ENCODE data around the gene STAG3.
A peak's percentile ranks its signal among the peaks of the same experiment; 100 is the strongest.
"Not testable (repeated sequence)": the region's sequence is repeated elsewhere in the genome, so short reads cannot be mapped to it uniquely, and the experiment has no call there.

Gene STAG3

GRCh38 chr7:100212631-100213286 is 35.0 kb downstream of the STAG3 start:
- no peak for DNase-seq (ENCODE audit: low spot score)

- DNase-seq (ENCODE audit: low spot score) = no peak
Observed at GRCh38 chr7:100213672-100214071, 36.0 kb downstream of the STAG3 start.

GRCh38 chr7:100214356-100214755 is 36.6 kb downstream of the STAG3 start:
- not testable (repeated sequence) for DNase-seq (ENCODE audit: low spot score)

- DNase-seq (ENCODE audit: low spot score) = peak; percentile 22
Observed at GRCh38 chr7:100215895-100216294, 38.2 kb downstream of the STAG3 start.

GRCh38 chr7:100217934-100218333 is 40.2 kb downstream of the STAG3 start:
- DNase-seq (ENCODE audit: low spot score) = peak; percentile 61

GRCh38 chr7:100219271-100219737 is 41.6 kb downstream of the STAG3 start:
- no peak for DNase-seq (ENCODE audit: low spot score)

- DNase-seq (ENCODE audit: low spot score) = not testable (repeated sequence)
Observed at GRCh38 chr7:100219801-100220585, 42.3 kb downstream of the STAG3 start, which contains the start of gene PVRIG. Gene PVRIG, plus strand, starts transcription at chr7:100219949. Its CDS starts 22 bp downstream, at chr7:100219971.

- DNase-seq (ENCODE audit: low spot score) = no peak
Observed at GRCh38 chr7:100220586-100221230, 43.0 kb downstream of the STAG3 start.

- DNase-seq (ENCODE audit: low spot score) = no peak
Observed at GRCh38 chr7:100221231-100221718, 43.6 kb downstream of the STAG3 start.

GRCh38 chr7:100221767-100222444 is 44.2 kb downstream of the STAG3 start:
- no peak for DNase-seq (ENCODE audit: low spot score)

- DNase-seq (ENCODE audit: low spot score) = no peak
Observed at GRCh38 chr7:100222445-100223132, 44.9 kb downstream of the STAG3 start.

- not testable (repeated sequence) for DNase-seq (ENCODE audit: low spot score)
Observed at GRCh38 chr7:100223376-100223927, 45.7 kb downstream of the STAG3 start.

GRCh38 chr7:100224891-100225290 is 47.2 kb downstream of the STAG3 start:
- DNase-seq (ENCODE audit: low spot score) = not testable (repeated sequence)

- DNase-seq (ENCODE audit: low spot score) = not testable (repeated sequence)
Observed at GRCh38 chr7:100234660-100235317, 57.1 kb downstream of the STAG3 start.

- not testable (repeated sequence) for DNase-seq (ENCODE audit: low spot score)
Observed at GRCh38 chr7:100239975-100240374, 62.3 kb downstream of the STAG3 start.

- DNase-seq (ENCODE audit: low spot score) = not testable (repeated sequence)
Observed at GRCh38 chr7:100243385-100243784, 65.7 kb downstream of the STAG3 start.

- not testable (repeated sequence) for DNase-seq (ENCODE audit: low spot score)
Observed at GRCh38 chr7:100244988-100245605, 67.4 kb downstream of the STAG3 start.

GRCh38 chr7:100246121-100246864 is 68.6 kb downstream of the STAG3 start:
- DNase-seq (ENCODE audit: low spot score) = not testable (repeated sequence)

GRCh38 chr7:100246865-100247137 is 69.1 kb downstream of the STAG3 start:
- DNase-seq (ENCODE audit: low spot score) = not testable (repeated sequence)

Data from Ammon's horn (tissue), 1 donor.